Esophagus squamous epithelium (tissue), 4 donors: ENCODE data around the gene DHH.
"Not testable (repeated sequence)": the region's sequence is repeated elsewhere in the genome, so short reads cannot be mapped to it uniquely, and the experiment has no call there.

Source experiments
- CTCF ChIP-seq, 6 experiments: fragments of 450-650 bp in 4 of 6; fragments of 200-600 bp in 2 of 6; sonication (generic) in 2 of 6; IDR thresholded peaks; one replicate each; pipeline ENCODE4 v1.5.1; 2016 to 2019; ENCODE audit warnings: antibody characterized with exemption in 6 of 6, mild to moderate bottlenecking in 4 of 6, moderate library complexity in 4 of 6
- POLR2A ChIP-seq, 4 donors: fragments of 450-650 bp; IDR thresholded peaks; one replicate each; pipeline ENCODE4 v1.6.1; 2017; ENCODE audit warnings: antibody characterized with exemption in 4 of 4, mild to moderate bottlenecking in 4 of 4, moderate library complexity in 3 of 4

- not testable (repeated sequence) for TF ChIP-seq CTCF, POLR2A (IDR thresholded peaks at IDR 0.05)
Measured at GRCh38 chr12:49127971-49128370, 33.4 kb upstream of the DHH start.
